Measurements from ENCODE around the gene HINT1. TPM values are rescaled to one million over a fixed set of nuclear protein-coding genes. Genes with fewer than 3 reads are reported as not detected.

HINT1 gene
- total and polyA plus RNA-seq, 9 of the 15 experiments (the other 6 are each of a cell fraction or from before 2014, with no cell fraction given) = 296 to 1,027 (median 500) TPM

GRCh38 chr5:131209506-131210150 is 44.6 kb upstream of the HINT1 start:
- no peak overlapping the region for H2AFZ ChIP-seq (ENCODE audit: low read depth, low read length)
- H3K79me2 ChIP-seq (ENCODE audit: control insufficient read depth, insufficient read depth, low read length) = no peaks in the 10 kb centered on the region
- in situ Hi-C loops (cut with MboI) = no loop called here
- ATAC-seq (peak; percentile 44), DNase-seq (ENCODE audit: extremely low read depth in 1 of 4, low spot score in 3 of 4) (no peak), FAIRE-seq (no peak)
- BruUV-seq (replicated peaks) = no TSS peak
- ChIA-PET POLR2A (no interaction called here), CTCF (ENCODE audit: low intra/inter-chr PET ratio) (no interaction called here)
- H3K4me2 ChIP-seq (ENCODE audit: insufficient read depth, low read length) = no peak overlapping the region
- H3K9ac ChIP-seq (ENCODE audit: insufficient read depth in 1 of 2, low read depth in 2 of 2, low read length in 2 of 2) = no peak overlapping the region; a peak in 1 of 4 replicates
- H4K20me1 ChIP-seq (replicated peaks; ENCODE audit: control insufficient read depth, insufficient read depth, low read length) = no peaks in the 10 kb centered on the region
- no peaks in the 10 kb centered on the region for H3K9me1 ChIP-seq (ENCODE audit: control insufficient read depth, insufficient read depth, low read length)
- no peak overlapping the region for H3K27ac ChIP-seq (ENCODE audit: extremely low read depth, low read depth, low read length)
- intact Hi-C loops (cut with micrococcal nuclease) = no loop called here
- H3K4me3 ChIP-seq = no peak overlapping the region
- TF ChIP-seq SPI1 (IDR thresholded peaks at IDR 0.05; ENCODE audit: borderline replicate concordance, low read depth, low read length) (peak; percentile 75; the same call in 1 of the 2 replicates), ZFPM2 (CRISPR knock-in tag; IDR thresholded peaks at IDR 0.05) (no peak)
- H3K27me3 ChIP-seq (ENCODE audit: control insufficient read depth in 2 of 2, insufficient read depth in 2 of 2, low read length in 2 of 2) = no peaks in the 10 kb centered on the region
- no peaks in the 10 kb centered on the region for H3K4me1 ChIP-seq (replicated peaks in 1 of 2; ENCODE audit: control insufficient read depth in 2 of 2, insufficient read depth in 2 of 2, low read length in 2 of 2)
- no peaks in the 10 kb centered on the region for H3K36me3 ChIP-seq (ENCODE audit: control insufficient read depth, insufficient read depth, low read length)
- H3K9me3 ChIP-seq (replicated peaks; ENCODE audit: control insufficient read depth, insufficient read depth, low read depth, low read length) = no peaks in the 10 kb centered on the region
- WGBS (ENCODE audit: insufficient coverage, low coverage, missing lambda C conversion rate) = 24% methylated on average over 6 of the region's 6 CpGs

GRCh38 chr5:131209175-131209505 is 44.1 kb upstream of the HINT1 start:
- H3K27ac ChIP-seq (ENCODE audit: extremely low read depth, low read depth, low read length) = no peak overlapping the region
- BruUV-seq (replicated peaks) = no TSS peak
- H3K9me1 ChIP-seq (ENCODE audit: control insufficient read depth, insufficient read depth, low read length) = no peaks in the 10 kb centered on the region
- no peak for TF ChIP-seq ZNF398 (CRISPR knock-in tag; IDR thresholded peaks at IDR 0.05)
- no peak for TF ChIP-seq SMAD4 (CRISPR knock-in tag; conservative IDR thresholded peaks at IDR 0.05)
- no peak for TF ChIP-seq NR2F6 (CRISPR knock-in tag; IDR thresholded peaks at IDR 0.05)
- FAIRE-seq = no peak
- no peak overlapping the region for H3K9ac ChIP-seq (ENCODE audit: insufficient read depth in 1 of 2, low read depth in 2 of 2, low read length in 2 of 2)
- no peaks in the 10 kb centered on the region for H3K4me1 ChIP-seq (replicated peaks in 1 of 2; ENCODE audit: control insufficient read depth in 2 of 2, insufficient read depth in 2 of 2, low read length in 2 of 2)
- ChIA-PET CTCF (ENCODE audit: low intra/inter-chr PET ratio) (no interaction called here), POLR2A (no interaction called here)
- in situ Hi-C loops (cut with MboI) (no loop called here), intact Hi-C loops (cut with micrococcal nuclease) (no loop called here)
- H4K20me1 ChIP-seq (replicated peaks; ENCODE audit: control insufficient read depth, insufficient read depth, low read length) = no peaks in the 10 kb centered on the region
- no peaks in the 10 kb centered on the region for H3K36me3 ChIP-seq (ENCODE audit: control insufficient read depth, insufficient read depth, low read length)
- DNase-seq (ENCODE audit: extremely low read depth in 1 of 4, low spot score in 3 of 4) = no peak
- WGBS (ENCODE audit: insufficient coverage, low coverage, missing lambda C conversion rate) = 85% methylated on average over 1 of the region's 1 CpG
- ATAC-seq = peak; percentile 38
- H3K9me3 ChIP-seq (replicated peaks; ENCODE audit: control insufficient read depth, insufficient read depth, low read depth, low read length) = no peaks in the 10 kb centered on the region
- no peak overlapping the region for H3K4me2 ChIP-seq (ENCODE audit: insufficient read depth, low read length)
- H2AFZ ChIP-seq (ENCODE audit: low read depth, low read length) = no peak overlapping the region
- H3K4me3 ChIP-seq = no peak overlapping the region
- H3K27me3 ChIP-seq (ENCODE audit: control insufficient read depth in 2 of 2, insufficient read depth in 2 of 2, low read length in 2 of 2) = no peaks in the 10 kb centered on the region
- H3K79me2 ChIP-seq (ENCODE audit: control insufficient read depth, insufficient read depth, low read length) = no peaks in the 10 kb centered on the region

Data from K562 (cell line).